HG02678 (cell line): ENCODE measurements around the gene EEF2KMT.
"Not testable (repeated sequence)": the region's sequence is repeated elsewhere in the genome, so short reads cannot be mapped to it uniquely, and the experiment has no call there.

ENCODE experiments used
- ATAC-seq: cut with Tn5 transposase; IDR thresholded peaks from one replicate; pipeline ENCODE4 v1.9.1; 2021; ENCODE audit warnings: mild to moderate bottlenecking, moderate library complexity; ENCODE audit not compliant: unreplicated experiment

Gene EEF2KMT

DNA sequence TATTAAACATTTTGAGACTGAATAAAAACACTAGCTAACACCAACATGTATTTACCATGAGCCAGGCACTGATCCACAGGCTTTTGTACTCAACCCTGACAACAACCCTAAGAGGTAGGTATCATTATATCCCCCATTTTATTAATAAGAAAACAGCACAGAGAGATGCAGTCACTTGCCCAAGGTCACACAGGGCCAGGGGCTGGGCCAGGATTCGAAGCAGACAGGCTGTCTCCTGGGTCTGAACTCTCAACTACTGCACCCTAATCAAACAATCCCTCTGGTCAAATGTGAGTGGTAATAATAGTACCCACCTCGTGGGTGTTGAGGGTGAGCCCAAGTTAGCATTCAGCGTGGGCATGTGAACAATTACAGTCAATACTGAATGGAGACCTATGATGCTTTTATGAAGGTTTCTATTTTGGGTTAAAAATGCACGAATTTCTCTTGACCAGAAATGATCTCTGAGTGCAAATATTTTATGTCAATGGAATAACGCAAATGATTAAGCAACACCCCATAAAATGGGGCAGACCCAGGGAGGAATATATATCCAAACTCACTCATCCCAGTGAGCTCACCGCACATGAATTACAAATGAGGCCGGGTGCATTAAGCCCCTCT, 1.0 kb downstream of the EEF2KMT start:
- ATAC-seq = not testable (repeated sequence)

DNA sequence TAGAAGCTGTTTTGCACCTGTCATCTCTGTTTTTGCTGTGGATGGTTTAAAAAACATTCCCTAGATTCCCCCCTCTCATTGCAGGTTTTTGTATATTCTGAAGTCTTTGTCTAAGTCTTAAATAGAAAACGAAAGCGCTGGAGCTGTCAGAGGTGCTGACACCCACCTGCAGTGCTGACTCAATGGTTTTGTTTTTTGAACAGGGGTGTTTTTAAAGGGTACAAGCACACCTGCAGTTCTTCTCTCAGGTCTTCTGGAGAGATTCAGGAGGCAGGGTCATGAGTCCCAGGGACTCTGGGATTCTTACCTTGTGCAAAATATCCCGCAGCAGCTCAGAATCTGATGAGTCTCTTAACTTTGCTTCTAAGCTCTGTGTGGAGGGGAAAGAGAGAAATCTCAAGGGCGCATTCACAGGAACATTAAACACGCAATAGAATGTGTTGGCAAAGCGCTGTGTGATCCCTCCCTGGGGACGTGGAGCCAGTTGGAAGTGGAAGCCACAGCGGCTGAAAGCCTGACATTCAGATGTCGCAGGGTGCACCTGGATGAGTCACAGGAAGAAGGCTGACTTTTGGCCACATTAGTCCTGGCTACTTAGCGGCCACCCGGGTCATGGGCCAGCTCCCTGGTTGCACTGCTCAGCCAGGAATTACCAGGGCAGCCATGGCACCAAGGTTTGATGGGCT, 2.3 kb downstream of the EEF2KMT start:
- not testable (repeated sequence) for ATAC-seq

DNA sequence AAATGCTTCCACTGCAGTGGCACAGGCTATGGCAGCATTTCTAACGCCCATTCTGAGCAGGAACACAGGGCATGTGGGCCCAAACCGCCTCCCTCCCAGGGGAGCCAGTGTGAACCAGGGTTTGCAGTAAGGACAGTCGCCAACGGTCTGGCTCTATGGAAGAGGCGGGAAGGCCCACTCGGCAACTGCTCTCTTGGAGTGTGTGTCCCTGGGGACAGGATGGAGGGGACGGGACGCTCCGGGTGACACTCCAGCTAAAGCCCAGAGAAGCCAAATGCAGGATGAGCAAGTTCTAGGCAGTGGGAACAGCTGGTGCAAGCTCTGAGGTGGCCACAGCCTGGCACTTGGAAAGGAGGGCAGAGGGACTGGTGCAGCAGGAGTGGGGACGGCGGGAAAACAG, 3.8 kb downstream of the EEF2KMT start:
- ATAC-seq = not testable (repeated sequence)

DNA sequence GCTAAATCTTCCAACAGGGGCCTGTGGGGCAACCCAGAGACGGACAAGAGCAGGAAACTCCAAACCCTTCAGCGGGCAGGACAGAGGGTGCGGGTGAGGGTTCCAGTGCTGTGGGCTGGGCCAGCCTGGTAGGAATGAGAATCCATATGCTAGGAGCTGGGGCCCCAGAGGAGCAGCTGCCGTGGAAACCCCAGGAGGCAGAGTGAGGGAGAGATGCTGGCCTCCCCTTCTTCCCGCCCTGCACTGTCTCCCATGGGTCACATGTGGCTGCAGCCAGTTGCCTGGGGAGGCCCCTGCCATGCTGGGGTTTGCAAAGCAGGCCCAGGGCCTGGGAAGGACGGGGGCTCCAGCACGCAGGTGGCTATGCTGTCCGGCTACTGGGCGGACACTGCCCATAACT, 4.5 kb downstream of the EEF2KMT start:
- not testable (repeated sequence) for ATAC-seq

DNA sequence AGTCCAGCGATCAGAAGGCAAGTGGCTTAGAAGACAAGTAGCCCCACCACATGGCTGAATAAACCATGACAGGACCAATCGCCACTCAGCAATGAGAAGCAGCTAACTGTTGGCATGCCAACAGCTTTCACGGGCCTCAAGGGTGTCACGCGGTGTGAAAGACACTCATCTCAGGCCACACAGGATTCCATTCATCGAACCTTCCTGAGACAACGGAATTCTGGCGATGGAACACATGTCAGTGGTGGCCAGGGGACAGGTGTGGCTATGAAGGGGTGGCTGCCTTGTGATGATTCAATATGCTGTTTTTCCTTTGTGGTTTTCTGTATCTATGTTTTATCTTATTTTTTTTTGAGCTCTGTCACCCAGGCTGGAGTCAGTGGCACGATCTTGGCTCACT, 7.0 kb downstream of the EEF2KMT start:
- not testable (repeated sequence) for ATAC-seq

DNA sequence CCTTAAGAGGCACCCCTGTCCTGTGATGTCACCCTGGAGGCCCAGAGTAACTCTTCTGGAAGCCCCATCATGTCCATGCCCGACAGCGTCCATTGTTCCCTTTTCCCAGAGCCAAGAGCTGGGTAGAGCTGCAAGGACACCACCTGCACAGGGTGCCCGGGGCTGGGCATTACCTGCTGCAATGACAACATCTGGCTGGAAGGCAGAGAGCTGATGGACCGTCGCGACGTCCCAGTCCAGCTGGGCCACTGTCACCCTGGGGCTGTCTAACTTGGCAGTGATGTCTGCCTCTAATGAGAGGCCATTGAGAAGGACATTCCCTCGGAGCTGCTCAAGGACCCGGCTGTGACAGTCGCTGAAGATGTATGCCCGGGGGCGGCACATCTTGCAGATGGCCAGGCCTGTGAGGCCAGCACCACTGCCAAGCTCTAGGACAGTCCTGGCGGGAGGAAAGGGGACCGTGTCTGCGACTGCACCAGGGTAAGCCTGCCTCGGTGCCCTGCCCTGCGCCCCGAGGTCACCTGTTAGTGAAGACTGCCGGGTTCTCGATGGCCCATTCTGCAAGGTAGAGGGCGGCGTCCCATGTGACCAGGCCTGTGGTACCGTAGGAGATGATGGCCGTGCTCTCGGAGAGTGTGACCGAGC, 7.6 kb downstream of the EEF2KMT start:
- ATAC-seq = not testable (repeated sequence)

DNA sequence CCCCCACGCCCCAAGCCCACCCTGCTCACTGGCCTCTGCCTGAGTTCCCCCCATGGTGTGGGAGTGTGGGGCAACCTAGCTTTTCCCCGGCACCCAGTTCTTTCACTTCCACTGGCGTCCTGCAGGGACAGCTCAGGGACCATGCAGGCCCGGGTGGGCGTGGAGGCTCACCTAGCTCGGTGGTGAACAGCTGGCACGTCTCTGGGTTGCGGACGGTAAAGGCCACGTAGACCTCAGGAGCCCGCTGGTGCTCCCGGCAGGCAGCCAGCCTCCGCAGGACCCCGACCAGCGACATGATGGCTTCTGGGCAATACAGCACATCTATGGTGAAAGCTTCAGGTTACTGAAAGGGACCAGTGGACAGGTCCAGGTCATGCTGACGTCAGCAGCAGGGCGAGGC, 8.7 kb downstream of the EEF2KMT start:
- ATAC-seq = not testable (repeated sequence)

DNA sequence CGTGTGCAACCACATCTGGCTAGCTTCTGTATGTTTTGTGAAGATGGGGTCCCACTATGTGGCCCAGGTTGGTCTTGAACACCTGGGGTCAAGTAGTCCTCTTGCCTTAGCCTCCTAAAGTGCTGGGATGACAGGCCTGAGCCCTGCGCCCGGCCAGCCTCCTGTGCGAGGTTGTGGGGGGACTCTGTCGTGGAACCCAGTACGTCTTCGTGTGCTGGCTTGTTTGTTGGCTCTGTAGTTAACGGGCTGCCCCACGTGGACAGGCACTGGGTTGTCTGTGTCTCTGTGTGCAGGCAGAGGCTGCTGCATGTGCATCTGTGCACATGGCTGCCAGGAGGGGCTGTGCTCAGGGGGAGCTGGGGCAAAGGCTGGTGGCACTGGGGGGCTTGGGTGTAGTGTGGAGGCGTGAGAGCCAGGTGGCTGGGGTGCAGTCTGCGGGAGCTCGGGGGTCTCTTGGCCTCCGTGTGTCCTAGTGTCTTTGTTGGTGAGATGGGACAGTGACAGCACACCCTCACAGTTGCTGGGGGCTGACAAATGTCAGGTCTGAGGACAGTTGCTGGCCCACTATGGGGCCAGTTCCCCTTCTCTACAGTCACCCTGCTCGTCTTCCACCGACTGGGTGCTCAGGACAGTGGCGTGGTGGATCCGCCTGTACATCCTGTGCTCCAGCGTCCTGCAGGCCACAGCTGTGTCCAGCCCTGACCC, 9.4 kb downstream of the EEF2KMT start:
- not testable (repeated sequence) for ATAC-seq

DNA sequence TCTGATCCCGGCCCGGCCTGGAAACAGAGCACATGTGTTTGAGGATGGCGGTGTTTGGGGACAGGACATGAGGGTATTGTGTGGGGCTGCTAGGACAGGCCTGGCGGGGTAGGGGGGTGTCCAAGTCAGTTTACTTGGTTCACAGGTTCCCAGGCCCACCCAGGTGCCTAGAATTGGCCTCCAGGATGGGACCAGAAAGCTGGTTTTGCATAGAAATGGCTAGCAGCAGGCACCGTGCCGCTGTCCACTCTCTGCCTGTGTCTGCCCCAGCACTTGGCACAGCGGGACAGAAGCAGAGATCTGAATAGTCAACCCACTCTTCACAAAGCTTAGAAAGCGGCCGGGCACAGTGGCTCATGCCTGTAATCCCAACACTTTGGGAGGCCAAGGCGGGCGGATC, 11.9 kb downstream of the EEF2KMT start:
- not testable (repeated sequence) for ATAC-seq

DNA sequence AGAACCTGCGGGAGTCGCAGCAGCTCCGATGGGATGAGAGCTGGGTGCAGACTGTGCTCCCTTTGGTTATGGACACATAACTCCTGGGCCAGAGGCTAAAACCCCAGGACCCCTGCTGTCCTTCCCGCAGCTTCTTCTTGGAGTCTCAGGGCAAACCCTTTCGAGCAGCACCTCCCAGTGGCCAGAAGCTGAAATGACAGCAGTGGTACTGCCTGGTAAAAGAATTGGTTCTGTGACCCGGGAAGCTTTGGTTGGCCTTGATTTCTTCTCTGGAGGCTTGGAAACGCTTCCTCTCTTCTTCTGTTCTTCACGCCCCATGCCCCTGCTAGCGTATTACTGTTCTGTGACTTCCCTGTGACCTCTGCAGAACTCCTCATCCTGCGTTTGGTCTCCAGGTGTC, 12.8 kb downstream of the EEF2KMT start:
- ATAC-seq = not testable (repeated sequence)

DNA sequence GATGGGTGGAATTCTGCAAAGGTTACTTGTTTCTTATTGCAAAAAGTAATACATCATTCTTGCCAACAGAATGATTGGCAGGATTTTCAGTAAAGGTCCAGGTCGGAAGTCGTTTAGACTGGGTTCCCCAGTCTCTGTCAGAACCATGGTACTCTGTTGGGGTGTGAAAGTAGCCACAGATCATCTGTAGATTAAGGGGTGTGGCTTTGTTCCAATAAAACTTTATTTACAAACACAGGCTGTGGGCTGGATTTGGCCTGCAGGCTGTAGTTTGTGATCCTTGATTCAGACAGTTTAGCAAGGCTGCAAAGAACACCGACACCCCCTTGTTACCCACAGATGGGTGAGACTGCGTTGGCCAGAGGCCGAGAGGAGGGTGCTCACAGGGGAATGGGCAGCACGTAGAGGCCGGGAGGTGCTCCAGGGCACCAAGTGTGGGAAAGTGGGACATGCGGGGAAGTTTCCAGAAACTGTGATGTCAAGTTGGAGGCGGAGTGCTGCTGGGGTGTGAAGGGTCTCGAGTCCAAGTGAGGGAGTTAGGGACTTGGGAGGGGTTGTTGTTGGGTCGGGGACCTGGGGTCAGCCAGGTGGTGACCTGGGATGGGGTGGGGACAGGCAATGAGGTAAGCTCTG, 13.4 kb downstream of the EEF2KMT start:
- not testable (repeated sequence) for ATAC-seq

DNA sequence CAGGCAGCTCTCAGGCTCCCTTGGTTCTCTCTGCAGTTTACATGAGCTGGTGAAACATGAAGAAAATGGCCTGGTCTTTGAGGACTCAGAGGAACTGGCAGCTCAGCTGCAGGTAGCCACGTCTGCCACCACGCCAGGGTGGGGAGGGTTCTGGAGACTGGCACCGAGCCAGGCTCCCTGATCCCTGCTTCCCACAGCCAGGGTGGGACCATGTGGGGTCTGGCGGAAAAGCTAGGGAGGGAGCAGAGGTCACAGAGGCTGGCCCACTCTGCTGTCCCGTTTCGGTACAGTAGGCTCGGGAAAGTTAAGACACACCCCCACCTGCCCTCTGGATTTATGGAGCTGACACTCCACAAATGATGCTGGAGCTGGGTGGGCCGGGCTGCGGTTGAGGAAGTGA, 13.9 kb downstream of the EEF2KMT start:
- ATAC-seq = not testable (repeated sequence)

DNA sequence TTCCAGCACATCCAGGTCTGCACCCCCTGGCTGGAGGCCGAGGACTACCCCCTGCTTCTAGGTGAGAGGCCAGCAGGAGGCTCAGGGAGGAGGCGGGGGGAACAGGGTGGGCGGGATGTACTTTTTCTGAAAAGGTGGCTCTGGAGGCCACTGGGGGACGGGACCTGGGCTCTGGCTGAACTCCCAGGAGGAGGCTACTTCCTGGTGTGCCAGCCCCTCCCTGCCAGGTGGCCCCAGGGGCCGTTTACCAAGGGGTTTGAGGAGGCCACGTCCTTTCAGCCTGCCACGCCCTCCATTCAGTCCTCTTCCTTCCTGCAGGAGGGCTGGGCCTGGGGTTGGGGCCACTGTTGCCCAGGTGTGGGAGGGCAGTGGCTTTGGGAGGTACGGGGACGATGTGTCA, 16.6 kb downstream of the EEF2KMT start:
- ATAC-seq = not testable (repeated sequence)

DNA sequence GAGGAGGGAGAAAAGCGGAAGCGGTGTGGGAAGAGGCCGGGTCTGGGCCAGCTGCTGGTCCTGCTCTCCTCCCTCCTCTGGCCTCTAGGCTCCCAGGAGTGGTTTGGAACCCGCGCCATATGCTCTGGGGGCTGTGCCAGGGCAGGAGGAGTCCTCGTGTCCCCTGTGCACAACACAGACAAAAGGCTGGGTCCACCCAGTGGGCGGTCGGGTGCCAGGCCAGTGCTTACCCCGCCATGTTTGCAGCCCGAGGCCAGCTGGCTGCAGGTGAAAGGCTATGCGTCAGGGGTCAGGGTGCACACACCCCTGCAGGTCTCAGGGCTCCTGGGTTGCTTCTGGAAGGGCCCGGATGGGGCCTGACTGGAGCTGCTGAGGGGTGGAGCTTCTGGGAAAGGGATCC, 17.1 kb downstream of the EEF2KMT start:
- ATAC-seq = not testable (repeated sequence)

DNA sequence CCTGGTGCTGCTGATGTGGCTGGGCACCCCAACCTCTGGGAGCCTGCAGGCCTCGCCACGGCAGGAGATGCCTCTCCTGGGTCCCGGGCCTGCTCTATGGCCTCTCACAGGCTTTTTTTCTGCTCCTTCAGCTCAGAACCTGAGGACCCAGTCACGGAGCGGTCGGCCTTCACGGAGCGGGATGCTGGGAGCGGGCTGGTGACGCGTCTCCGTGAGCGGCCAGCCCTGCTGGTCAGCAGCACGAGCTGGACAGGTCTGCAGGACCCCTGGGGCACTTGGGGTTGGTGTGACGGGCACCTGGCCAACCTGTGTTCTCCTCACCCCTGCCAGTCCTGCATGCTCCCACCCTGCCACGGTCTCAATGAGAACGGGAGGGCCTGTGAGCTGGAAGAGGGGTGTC, 19.0 kb downstream of the EEF2KMT start:
- no peak for ATAC-seq

DNA sequence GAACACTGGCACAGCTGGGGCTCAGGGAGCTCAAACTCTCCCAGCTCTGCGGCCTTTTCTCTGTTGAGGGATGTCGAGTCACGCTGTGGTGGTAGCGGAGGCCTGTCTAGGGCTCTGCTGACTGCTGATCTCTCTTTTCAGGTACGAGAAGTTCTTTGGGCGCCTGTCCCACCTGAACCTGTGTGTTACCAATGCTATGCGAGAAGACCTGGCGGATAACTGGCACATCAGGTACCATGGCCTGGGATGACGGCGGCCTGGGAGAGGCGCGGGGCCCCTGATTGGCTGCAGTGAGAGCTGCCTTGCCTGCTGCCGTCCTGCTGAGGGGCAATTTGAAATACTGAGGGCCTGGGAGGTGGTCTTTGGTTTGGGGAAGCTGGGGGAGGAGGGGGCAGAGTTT, 20.3 kb downstream of the EEF2KMT start:
- ATAC-seq = no peak

DNA sequence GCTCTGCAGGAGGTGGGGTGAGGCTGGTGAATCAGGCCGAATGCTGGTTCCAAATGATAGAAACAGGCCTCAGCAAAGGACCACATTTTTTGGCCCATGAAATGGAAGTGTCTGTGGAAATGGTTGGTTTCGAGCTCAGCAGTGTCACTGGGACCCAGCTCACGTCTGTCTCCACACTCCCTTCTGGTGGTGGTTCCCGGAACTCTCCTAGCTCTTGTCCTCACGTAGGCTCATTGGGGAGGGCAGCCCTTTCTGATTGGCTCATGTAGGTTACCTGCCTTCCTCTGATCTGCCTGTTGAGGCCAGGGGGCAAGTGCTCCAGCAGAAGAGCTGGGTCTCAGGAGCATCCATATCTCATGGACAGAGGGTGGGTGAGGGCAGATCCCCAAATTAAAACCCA, 22.0 kb downstream of the EEF2KMT start:
- ATAC-seq = no peak

DNA sequence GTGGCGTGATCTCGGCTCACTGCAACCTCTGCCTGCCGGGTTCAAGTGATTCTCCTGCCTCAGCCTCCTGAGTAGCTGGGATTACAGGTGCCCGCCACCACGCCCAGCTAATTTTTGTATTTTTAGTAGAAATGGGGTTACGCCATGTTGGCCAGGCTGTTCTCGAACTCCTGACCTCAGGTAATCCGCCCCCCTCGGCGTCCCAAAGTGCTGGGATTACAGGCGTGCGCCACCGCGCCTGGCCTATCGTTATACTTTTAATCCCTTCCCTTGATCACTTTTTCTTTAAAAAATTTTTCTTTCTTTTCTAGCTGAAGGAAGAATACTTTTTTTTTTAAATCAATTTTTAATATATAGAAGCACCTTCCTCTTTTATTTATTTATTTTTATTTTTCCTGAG, 23.8 kb downstream of the EEF2KMT start:
- not testable (repeated sequence) for ATAC-seq

DNA sequence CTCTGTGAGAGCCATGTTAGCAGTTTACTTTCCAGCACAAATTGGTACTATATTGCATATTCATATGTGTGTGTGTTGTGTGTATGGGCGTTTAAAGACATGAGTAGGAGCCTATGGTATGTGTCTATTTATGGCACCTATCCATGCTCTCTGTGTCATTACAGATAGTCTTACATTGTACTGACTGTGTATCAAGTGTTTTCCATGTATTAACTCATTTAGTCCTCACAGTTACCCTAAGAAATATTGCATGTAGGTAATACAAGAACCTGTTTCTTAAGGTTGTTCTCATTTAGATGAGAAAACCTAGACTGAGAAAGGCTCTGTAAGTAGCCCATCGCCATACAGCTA, 24.3 kb downstream of the EEF2KMT start:
- no peak for ATAC-seq

DNA sequence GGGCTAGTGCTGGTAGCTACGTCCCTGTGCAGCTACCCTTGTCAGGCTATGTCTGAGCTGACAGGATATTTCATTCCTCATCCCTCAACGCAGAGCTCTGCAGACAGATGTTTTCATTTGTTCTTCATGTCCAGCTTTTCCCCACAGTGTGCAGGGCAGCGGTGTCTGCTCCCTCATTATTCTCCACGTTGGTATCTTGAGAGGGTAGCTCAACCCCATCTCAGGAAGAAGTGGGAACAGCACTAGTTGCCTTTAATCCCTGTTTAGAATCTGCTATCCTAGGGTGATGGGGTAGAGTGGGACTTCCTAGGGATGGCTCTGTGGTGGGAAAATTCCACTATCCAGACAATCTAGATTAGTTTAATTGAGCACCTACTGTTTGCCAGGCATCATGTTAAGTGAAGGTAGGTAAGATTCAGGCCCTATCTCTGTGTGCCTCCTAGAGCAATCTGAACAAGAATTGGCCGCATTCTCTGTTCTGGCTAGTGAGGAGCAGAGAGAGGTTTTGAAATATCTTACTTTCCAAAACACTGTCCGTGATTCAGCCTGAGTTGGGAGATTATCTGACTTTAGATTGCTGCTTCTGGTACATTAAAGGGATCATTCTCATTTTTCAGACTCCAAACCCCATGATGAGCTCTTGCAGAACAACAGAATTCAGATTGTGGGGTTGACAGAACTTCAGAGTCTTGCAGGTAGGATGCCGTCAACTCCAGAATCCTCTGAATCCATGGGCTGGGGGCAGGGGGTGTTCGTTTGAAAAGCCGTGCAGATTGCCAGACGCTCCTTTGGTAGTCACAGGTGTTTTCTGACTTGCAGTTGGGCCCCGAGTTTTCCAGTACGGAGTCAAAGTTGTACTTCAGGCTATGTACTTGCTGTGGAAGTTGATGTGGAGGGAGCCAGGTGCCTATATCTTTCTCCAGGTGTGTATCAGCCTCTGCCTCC, 25.0 kb downstream of the EEF2KMT start:
- ATAC-seq = no peak
